Mesodermal cell (in vitro differentiated cells): ENCODE measurements around the gene VPS4A.

Experiments used
- H3K27ac ChIP-seq: 2 replicates; pipeline ENCODE4 v1.7.0; 2013; ENCODE audit warnings: mild to moderate bottlenecking, low read depth, low read length, moderate library complexity; ENCODE audit not compliant: severe bottlenecking
- H3K36me3 ChIP-seq: 2 replicates; pipeline ENCODE4 v1.7.1; 2013; ENCODE audit warnings: mild to moderate bottlenecking, low read length, moderate library complexity; ENCODE audit not compliant: control insufficient read depth, insufficient read depth
- H3K4me1 ChIP-seq: one replicate; pipeline ENCODE4 v1.7.1; 2013; ENCODE audit warnings: mild to moderate bottlenecking, low read length; ENCODE audit not compliant: insufficient read depth, control insufficient read depth, poor library complexity, severe bottlenecking
- H3K4me3 ChIP-seq: 2 replicates; pipeline ENCODE4 v1.7.0; 2013; ENCODE audit warnings: low read length, control low read depth, mild to moderate bottlenecking; ENCODE audit not compliant: insufficient read depth, poor library complexity, severe bottlenecking; ENCODE audit errors: extremely low read depth
- H3K9me3 ChIP-seq: 2 replicates; pipeline ENCODE4 v1.7.1; 2013; ENCODE audit warnings: mild to moderate bottlenecking, low read length, moderate library complexity; ENCODE audit not compliant: control insufficient read depth
- WGBS, 2 experiments: methylation state at CpG; one replicate each; pipeline ENCODE4 v1.1.5; 2013; ENCODE audit warnings: missing lambda C conversion rate in 2 of 2; ENCODE audit not compliant: insufficient coverage in 2 of 2; 5-methylcytosine and 5-hydroxymethylcytosine counted together

Gene VPS4A

GRCh38 chr16:69307091-69307490, 4.1 kb upstream of the VPS4A start:
- Histone ChIP-seq H3K4me1 (no peaks in the 10 kb centered on the region), H3K4me3 (no peak overlapping the region), H3K36me3 (peaks cover 4% of the 10 kb centered on the region), H3K27ac (no peak overlapping the region), H3K9me3 (no peaks in the 10 kb centered on the region)
- WGBS, 2 experiments, result no CpG with 5 or more reads among the region's 1 CpG

- Histone ChIP-seq H3K27ac (no peak overlapping the region), H3K36me3 (peaks cover 2% of the 10 kb centered on the region), H3K4me1 (no peaks in the 10 kb centered on the region), H3K9me3 (no peaks in the 10 kb centered on the region), H3K4me3 (no peak overlapping the region)
- WGBS, 2 experiments, result 100% methylated on average over 1 to 2 of the region's 2 CpGs
These were observed 3.3 kb upstream of the VPS4A start for GRCh38 chr16:69307856-69308255.

GRCh38 chr16:69309316-69309715, 1.8 kb upstream of the VPS4A start:
- no peak overlapping the region for H3K4me3 ChIP-seq
- 87 to 91% methylated on average over 8 to 9 of the region's 12 CpGs for WGBS, 2 experiments
- H3K36me3 ChIP-seq, result peaks cover 8% of the 10 kb centered on the region

GRCh38 chr16:69311533-69312387, 610 bp downstream of the VPS4A start:
- Histone ChIP-seq H3K27ac (peak overlapping the region; percentile 55), H3K36me3 (peaks cover 31% of the 10 kb centered on the region), H3K4me1 (no peaks in the 10 kb centered on the region), H3K4me3 (peak overlapping the region; percentile 78), H3K9me3 (no peaks in the 10 kb centered on the region)
- 3% methylated on average over 55 to 57 of the region's 59 CpGs for WGBS, 2 experiments

More at GRCh38 chr16:69309316-69309715, 1.8 kb upstream of the VPS4A start:
- Histone ChIP-seq H3K9me3 (no peaks in the 10 kb centered on the region), H3K4me1 (no peaks in the 10 kb centered on the region), H3K27ac (no peak overlapping the region)

DNA sequence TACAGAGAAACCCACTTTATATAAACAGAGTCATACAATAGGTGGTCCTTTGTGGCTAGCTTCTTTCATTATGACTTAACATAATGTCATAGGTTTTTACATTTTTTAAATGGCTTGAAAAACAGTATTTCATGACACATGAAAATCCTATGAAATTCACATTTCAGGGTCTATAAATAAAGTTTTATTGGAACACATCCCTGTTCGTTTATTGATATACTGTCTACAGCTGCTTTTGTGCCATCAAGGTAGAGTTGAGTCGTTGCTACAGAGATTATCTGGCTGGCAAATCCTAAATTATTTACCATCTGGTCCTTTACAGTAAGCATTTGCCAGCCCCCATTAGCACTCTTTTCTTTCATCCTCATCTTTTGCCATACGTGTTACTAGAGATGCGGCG, 2.3 kb downstream of the VPS4A start:
- H3K4me1 ChIP-seq, result no peaks in the 10 kb centered on the region
- peaks cover 42% of the 10 kb centered on the region for H3K36me3 ChIP-seq
- no peak overlapping the region for H3K27ac ChIP-seq
- no peaks in the 10 kb centered on the region for H3K9me3 ChIP-seq
- H3K4me3 ChIP-seq, result no peak overlapping the region
- WGBS, 2 experiments, result 96 to 100% methylated on average over 2 to 5 of the region's 5 CpGs

GRCh38 chr16:69314534-69314933, 3.4 kb downstream of the VPS4A start:
- Histone ChIP-seq H3K4me1 (no peaks in the 10 kb centered on the region), H3K9me3 (no peaks in the 10 kb centered on the region), H3K27ac (no peak overlapping the region), H3K36me3 (peaks cover 52% of the 10 kb centered on the region), H3K4me3 (no peak overlapping the region)
- 93% methylated on average over 10 to 11 of the region's 11 CpGs for WGBS, 2 experiments

- no peak overlapping the region for H3K27ac ChIP-seq
- H3K4me3 ChIP-seq, result no peak overlapping the region
- WGBS, 2 experiments, result 96 to 97% methylated on average over 28 to 30 of the region's 30 CpGs
- no peaks in the 10 kb centered on the region for H3K4me1 ChIP-seq
- H3K36me3 ChIP-seq, result peaks cover 64% of the 10 kb centered on the region
- H3K9me3 ChIP-seq, result no peaks in the 10 kb centered on the region
These were observed 4.5 kb downstream of the VPS4A start for GRCh38 chr16:69315486-69316311.

DNA sequence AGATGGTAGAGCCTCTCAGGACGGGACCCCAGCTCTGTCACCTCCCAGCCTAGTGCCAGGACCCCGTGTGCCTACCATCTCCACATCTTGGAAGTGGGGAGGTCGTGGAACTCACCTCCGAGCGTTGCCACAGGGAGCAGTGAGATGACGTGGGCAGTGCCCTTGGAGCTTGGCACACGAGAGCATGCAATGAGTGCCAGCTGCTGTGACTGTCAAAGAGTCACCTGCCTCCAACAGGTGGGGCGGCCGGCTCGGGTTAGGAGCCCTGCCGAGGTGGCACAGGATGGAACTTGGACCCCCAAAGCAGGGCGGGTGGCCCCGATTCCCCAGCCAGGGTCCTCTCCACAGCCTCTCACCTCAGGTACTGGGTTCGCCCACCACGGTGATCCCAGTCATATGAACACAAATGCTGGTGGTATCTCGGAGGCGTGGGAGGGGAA, 5.5 kb downstream of the VPS4A start:
- 96 to 98% methylated on average over 15 to 17 of the region's 17 CpGs for WGBS, 2 experiments
- Histone ChIP-seq H3K27ac (no peak overlapping the region), H3K9me3 (no peaks in the 10 kb centered on the region), H3K4me3 (no peak overlapping the region), H3K4me1 (no peaks in the 10 kb centered on the region), H3K36me3 (peaks cover 73% of the 10 kb centered on the region)

DNA sequence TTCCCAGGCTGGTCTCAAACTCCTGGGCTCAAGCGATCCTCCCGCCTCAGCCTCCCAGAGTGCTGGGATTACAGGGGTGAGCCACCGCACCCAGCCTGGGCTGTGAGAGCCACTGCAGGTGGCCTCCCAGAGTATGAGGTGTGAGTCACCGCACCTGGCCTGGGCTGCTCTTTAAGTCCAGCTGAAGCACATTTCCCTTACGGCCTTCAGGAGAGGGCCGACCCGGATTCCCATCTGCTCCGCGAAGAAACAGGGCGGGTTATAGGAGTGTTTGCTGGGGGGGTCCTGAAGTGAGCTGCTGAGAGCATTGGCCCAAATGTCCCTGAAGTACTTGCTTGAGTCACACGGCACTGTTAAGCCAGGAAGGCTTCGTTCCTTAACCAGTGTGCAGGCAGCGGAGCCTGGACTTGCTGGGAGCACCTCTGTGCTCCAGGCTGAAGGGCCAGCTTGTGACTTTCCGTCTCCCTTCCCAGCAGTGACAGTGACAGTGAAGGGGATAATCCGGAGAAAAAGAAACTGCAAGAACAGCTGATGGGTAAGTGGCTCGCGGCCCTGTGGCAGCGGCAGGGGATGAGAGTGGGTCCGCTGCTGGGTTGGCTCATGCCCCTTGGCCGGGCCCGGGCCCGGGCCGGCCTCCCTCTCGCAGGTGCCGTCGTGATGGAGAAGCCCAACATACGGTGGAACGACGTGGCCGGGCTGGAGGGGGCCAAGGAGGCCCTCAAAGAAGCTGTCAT, 7.2 kb downstream of the VPS4A start:
- no peak overlapping the region for H3K27ac ChIP-seq
- peaks cover 91% of the 10 kb centered on the region for H3K36me3 ChIP-seq
- H3K9me3 ChIP-seq, result no peaks in the 10 kb centered on the region
- 91 to 96% methylated on average over 29 to 30 of the region's 30 CpGs for WGBS, 2 experiments
- no peaks in the 10 kb centered on the region for H3K4me1 ChIP-seq
- no peak overlapping the region for H3K4me3 ChIP-seq

DNA sequence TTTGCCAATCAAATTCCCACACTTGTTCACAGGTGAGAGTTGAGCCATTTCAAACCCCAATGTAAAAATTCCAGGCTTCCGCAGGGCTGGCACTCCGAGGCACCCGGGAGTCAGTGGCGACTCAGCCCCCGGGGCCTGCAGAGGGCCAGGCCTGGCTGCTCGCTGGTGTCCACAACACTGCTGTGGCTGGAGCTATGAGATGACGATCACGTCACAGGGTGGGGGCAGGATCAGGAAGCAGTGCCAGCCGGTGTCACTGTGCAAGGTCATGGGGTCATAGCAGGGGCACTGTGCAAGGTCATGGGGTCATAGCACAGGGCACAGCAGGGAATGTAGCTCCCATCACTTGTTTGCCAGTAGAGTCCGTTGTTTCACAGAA, 7.8 kb downstream of the VPS4A start:
- no peak overlapping the region for H3K27ac ChIP-seq
- H3K4me3 ChIP-seq, result no peak overlapping the region
- no peaks in the 10 kb centered on the region for H3K4me1 ChIP-seq
- peaks cover 92% of the 10 kb centered on the region for H3K36me3 ChIP-seq
- WGBS, 2 experiments, result 98% methylated on average over 10 of the region's 10 CpGs
- no peaks in the 10 kb centered on the region for H3K9me3 ChIP-seq
